Mucosa of rectum (tissue), 2 donors: ENCODE results near the gene DENND6B.

Experiments used
- H3K27ac ChIP-seq, 2 donors: one replicate each; pipeline ENCODE4 v1.7.0; 2013; ENCODE audit warnings: inconsistent platforms in 2 of 2, low read depth in 2 of 2, low read length in 2 of 2
- H3K27me3 ChIP-seq, 2 donors: one replicate each; pipeline ENCODE4 v1.7.0; 2013; ENCODE audit warnings: low read length in 2 of 2; ENCODE audit not compliant: control insufficient read depth in 2 of 2, insufficient read depth in 2 of 2
- H3K36me3 ChIP-seq, 2 donors: one replicate each; pipeline ENCODE4 v1.7.0; 2013; ENCODE audit warnings: low read length in 2 of 2; ENCODE audit not compliant: control insufficient read depth in 2 of 2, insufficient read depth in 2 of 2
- H3K4me1 ChIP-seq, 2 donors: one replicate each; pipeline ENCODE4 v1.7.0; 2013; ENCODE audit warnings: low read length in 2 of 2, mild to moderate bottlenecking in 1 of 2; ENCODE audit not compliant: control insufficient read depth in 2 of 2, insufficient read depth in 2 of 2
- H3K4me3 ChIP-seq, 2 donors: one replicate each; pipeline ENCODE4 v1.7.0; 2013; ENCODE audit warnings: low read length in 2 of 2
- H3K9ac ChIP-seq, 2 donors: one replicate each; pipeline ENCODE4 v1.7.0; 2013; ENCODE audit warnings: low read length in 2 of 2, low read depth in 1 of 2, mild to moderate bottlenecking in 1 of 2
- H3K9me3 ChIP-seq, 2 donors: one replicate each; pipeline ENCODE4 v1.7.0; 2013; ENCODE audit warnings: low read length in 2 of 2; ENCODE audit not compliant: control insufficient read depth in 2 of 2
- donor health status: healthy.
- donor health status: Normal muscosa, but diverticular disease.

DENND6B gene

GRCh38 chr22:50260434-50260800 lies 66.4 kb downstream of the DENND6B start:
- H3K9me3 ChIP-seq: no peaks in the 10 kb centered on the region
- H3K4me1 ChIP-seq: no peaks in the 10 kb centered on the region
- no peak overlapping the region for H3K9ac ChIP-seq
- no peak overlapping the region for H3K27ac ChIP-seq
- H3K4me3 ChIP-seq: peak overlapping the region in 1 of 2 donors; percentile 52
- H3K27me3 ChIP-seq: peaks cover 14 to 20% of the 10 kb centered on the region in 2 donors
- H3K36me3 ChIP-seq: no peaks in the 10 kb centered on the region

DNA sequence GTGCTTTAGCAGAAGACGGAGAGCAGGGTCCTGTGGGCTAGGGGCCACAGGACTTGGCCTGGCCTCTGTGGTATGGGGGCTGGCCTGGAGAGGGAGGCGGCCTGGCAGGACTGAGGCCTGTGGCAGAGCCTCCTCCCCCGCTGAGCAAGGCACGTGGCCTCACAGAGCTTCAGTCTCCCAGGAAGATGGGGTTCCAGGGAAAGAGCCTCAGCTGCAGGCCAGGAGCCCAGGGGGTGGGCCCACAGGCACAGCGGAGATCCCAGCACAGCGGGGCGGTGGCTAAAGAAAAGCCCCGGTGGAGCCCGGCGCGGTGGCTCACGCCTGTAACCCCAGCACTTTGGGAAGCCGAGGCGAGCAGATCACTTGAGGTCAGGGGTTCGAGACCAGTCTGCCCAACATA lies 67.5 kb downstream of the DENND6B start:
- H3K4me1 ChIP-seq: no peaks in the 10 kb centered on the region
- no peak overlapping the region for H3K9ac ChIP-seq
- H3K9me3 ChIP-seq: no peaks in the 10 kb centered on the region
- no peak overlapping the region for H3K4me3 ChIP-seq
- no peak overlapping the region for H3K27ac ChIP-seq
- H3K27me3 ChIP-seq: peaks cover 14 to 20% of the 10 kb centered on the region in 2 donors
- no peaks in the 10 kb centered on the region for H3K36me3 ChIP-seq
